GM19035 (cell line): ENCODE results near the gene MORN5.

Experiments used
- ATAC-seq: cut with Tn5 transposase; IDR thresholded peaks from one replicate; pipeline ENCODE4 v1.9.1; 2021; ENCODE audit not compliant: unreplicated experiment

The MORN5 gene

DNA sequence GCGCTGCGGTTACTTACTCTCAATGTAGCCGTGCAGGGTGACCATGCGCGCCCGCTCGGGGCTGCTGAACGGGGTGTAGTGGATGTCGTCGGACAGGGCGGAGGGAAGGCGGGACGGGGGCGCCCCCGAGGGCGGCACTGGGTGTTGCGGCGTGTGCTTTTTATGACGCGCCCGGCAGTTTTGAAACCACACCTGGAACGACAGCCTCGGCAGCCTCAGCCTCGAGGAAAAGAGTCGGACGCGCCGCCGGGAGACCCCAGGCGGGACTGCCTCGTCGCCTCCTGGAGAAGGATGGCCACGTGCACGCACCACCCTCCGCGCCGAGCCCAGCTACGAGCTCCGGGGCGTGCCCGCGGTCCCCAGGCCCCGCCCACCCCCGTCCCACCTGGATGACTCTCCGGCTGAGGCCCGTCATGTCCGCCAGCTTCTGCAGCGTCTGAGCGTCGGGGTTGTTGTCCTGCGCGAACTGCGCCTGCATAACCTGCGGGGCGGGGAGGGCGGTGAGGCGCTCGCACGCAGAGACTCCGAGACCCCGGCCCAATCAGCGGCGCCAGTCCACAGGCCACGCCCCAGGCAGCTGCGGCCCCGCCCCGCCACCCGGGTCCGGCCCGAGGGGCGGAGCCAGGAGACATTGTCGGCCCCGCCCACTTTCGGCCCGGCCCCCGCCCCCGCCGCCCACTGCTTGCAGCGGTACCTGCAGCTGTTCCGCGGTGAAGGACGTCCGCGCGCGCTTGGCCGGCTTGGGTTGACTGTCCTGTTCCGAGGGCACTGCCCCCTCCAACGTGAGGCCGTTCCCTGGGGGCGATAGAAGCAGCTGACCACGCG is 54.1 kb downstream of the MORN5 start:
- ATAC-seq, result peak; percentile 49

DNA sequence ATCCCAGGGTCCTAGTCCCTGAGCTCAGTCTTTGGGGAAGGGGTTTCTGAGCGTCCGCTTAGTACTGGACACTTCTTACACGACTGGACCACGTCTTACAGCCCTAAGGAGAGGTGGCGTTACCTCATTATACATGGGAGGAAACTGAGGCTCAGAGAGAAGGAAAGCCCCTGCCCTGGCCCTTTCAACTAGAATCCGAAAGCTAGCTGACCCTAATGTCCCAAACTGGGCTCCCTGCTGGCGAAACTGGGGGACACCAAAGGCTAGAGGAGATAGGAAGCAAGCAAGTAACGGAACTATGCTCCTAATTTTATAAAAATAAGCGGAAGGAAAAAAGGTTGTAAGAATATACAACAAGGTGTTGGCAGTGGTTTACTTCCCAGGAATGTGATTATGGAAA is 54.8 kb downstream of the MORN5 start:
- ATAC-seq, result no peak

DNA sequence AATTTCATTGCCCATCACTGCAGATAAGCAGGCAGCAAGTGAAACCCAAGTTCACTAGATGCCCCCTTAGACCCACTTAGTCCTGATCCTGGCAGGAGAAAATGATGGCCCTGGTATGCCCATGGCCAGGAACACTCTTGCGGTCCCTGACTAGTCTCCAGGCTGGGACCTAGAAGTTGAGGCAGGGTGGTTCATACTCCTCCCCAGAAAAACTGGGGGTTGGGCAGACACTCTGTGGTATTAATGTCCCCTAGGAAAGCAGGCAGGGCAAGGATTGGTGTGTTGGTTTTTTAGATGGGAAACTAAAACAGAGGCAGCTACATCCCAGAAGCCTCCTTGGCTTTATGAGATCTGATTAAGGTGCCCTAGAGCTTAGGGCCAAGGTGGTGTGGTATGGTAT is 56.0 kb downstream of the MORN5 start:
- ATAC-seq, result no peak

DNA sequence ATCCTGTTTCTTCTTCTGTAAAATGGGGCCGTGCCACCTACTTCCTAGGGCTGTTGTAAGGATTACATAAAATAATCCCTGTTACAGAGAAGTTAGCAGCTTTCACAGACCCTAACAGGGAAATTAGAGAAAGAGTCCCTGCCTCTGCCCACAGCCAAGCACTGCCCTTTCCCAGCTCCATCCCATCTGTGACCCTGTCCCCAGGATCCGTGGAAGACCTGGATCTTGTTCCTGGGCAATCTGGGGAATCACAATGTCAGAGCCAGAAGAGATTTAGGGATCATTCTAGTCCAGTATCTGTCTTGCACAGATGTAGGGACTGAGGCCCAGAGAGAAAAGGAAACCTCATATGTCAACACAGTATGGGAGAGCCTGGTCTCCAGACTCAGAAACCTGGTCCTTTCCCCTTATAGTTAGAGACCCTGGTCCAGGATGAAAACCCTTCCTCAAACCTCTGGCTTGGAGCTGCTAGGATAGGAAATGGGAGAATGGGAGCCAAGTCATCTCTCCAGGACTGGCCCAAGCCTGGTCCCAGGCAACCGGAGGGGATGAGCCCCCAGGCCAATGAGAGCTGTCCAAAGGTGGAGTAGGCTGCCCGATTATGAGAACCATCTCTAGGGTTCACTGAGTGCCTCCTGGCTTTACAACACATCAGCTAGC is 56.6 kb downstream of the MORN5 start:
- ATAC-seq, result no peak

DNA sequence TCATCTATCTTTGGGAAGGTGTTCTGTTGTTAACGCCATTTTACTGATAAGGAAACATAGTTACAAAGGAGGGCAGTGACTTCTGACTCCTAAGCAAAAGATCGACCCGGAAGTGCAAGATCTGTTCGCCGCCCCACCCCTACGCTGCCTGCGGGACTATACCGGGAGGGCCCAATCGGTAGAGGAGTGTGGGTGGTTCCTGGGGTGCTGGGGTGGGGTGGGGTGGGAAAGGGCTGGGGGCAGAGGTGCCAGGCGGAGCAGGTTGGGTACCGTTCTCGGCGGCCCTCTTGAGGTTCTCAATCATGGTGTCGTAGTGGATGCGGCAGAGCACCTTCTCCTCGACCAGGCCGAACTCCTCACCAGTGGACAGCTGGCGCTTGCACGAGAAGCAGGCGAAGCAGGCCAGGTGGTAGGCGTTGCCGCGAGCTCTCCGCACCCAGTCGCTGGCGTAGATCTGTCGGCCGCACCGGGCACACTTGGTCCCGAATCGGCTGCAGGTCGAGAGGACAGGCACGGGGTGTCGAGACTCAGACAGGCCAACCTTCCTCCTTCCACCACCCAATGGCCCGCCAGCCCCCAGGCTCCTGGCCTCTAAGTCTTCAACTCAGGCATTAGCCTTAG is 57.2 kb downstream of the MORN5 start:
- no peak for ATAC-seq

DNA sequence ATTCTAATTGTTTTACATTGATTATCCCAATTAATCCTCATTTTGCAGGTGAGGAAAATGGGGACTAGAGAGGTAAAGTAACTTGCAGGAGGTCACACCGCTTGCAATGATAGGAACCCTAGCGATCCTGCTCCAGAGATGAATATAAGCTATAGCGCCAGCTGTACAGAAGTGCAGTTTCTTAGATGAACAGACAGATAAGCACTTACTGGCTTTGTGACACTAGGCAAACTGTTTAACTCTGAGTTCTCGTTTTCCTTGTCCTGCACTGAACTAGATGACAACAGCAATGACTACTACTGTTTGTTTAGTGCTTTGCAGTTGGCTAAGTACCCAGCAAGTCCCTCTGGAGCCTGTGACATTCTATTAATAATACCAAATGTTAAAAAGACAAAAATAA is 57.9 kb downstream of the MORN5 start:
- no peak for ATAC-seq

DNA sequence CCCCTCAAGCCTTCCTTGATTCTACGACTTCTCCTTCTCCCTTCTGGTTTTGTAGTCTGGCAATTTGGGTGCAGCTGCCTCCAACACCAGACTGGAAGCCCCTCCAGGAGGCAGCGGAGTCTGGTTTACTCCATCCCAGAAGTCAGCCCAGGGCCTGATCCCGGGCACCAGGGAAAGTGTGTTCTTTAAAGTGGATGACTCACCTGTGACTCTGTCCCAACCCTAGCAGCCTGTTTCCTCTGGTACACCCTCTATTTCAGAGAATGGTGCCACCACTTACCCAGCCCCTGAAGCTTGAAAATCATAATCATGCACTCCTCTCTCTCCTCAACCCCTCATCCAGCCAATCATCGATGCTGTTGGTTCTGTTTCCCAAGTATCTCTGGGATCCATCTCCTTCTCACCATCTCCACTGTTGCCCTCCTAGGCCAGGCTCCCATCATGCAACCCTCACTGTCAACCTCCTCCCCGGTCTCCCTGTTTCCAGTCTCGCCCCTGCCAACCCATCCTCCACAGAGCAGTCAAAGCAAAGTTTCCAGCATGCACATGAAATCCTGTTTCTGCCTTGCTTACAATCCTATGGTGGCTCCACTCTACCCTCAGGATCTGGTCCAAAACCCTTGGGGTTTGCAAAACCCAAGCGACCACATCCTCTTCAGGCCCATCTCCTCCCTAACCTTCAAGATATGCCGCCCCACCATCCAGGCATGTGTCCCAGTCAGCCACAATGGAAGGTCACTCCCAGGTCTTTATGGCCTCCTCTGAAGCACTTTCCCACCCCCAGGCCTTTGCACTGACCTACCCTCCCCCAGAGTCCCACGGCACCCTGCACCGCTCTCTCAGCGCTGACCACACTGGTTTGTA is 58.6 kb downstream of the MORN5 start:
- no peak for ATAC-seq

DNA sequence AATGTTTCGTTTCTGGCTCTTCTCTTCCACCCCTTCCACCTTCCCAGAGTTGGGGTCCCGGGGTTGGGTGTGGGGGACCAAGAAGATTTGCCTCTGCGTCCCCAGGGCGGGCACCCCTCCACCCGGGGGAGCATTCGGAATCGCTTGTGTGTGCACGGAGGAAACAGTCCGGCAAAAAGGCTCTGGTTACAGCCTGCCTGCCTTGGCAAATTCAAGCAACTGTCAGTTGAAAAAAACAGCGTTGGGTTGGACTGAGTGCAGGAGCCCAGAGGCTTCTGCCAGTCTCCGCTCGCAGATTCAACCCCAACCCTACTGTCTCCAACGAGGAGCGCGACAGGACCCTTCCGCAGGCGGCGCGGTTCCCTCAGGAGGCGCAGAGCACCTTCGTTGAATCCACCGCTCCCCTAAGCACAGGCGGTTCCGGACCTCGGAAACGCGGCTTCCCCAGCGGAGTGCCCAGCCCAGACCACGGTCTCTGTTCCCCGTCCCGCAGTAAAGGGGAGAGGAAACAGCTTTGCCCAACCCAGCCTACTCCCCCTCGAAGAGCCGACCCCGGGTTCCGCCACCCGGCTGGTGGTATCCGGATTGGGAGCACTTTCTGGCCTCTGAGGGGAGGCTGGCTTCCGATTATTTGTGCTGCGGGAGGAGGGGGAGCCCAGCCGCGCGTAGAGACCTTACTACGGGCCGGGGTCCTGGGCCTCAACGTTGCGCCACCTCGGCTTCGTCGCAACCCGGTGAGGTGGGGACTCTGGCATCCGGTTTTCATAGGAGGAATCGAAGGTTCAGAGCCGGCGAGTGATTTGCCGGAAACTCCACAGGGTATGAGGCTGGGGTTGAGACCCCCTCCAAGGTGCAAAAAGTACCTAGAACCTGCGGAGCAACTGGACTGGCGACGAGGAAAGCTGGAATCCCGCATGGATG is 59.5 kb downstream of the MORN5 start:
- no peak for ATAC-seq

DNA sequence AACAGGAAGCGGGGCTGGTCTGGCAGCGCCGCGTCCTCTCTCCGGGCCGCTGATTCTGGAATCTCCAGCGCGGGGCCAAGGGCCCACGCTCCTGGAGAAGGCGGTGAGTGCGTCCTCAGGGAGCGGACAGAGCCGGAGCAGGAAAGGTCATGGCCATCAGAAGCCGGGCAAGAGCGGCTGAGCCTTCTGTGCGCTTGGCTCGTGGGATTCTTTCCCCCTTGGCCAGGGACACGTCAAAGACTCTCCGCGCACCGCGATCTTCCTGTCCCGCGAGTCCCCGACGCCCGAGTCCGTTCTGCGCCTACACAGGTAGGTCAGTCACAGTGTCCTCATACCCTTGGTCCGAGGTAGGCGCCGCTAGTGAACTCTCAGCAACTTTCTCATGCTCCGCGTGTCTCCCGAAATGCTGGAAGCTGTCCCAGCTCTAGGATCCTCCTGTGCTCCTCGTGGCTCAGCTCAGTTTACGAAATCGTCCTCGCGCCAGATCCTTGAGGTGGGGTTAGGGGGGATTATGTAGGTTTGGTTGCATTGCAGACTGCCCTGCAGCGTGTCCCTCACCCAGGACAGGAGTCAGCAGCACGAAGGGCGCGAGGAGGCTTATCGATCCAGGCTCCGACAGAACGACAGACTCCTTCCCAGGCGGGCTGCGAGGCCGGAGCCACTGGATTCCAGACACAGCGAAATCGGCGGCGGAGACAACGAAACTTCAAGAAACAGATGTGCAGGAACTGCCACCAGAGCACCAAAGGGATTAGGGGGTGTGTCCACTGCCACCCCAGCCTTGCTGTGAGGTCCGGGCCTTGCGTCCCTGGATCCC is 60.4 kb downstream of the MORN5 start:
- no peak for ATAC-seq

DNA sequence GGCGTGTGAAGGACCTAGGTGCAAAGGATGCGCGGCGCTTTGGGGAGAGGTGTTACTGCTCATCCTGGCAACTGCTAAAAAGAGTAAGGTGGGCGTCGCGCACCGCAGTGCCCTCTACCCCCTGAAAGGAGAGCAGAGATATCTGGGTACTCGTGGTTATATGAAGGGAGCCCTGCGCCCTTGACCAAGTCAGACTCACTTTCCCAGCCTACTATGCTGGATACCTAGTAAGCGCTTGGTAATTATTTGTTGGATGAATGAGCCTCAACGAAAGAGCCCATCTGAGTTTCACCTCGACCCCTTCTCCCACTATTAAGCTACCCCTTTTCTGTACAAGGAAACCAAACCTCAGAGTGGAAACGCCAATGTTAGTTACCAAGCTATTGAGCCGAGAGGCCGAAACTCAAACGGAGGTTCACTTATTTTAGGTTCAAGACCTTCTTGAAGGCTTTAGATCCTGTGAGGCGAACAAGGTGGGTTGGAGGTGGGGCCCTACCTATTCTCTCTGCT is 61.0 kb downstream of the MORN5 start:
- ATAC-seq, result no peak

DNA sequence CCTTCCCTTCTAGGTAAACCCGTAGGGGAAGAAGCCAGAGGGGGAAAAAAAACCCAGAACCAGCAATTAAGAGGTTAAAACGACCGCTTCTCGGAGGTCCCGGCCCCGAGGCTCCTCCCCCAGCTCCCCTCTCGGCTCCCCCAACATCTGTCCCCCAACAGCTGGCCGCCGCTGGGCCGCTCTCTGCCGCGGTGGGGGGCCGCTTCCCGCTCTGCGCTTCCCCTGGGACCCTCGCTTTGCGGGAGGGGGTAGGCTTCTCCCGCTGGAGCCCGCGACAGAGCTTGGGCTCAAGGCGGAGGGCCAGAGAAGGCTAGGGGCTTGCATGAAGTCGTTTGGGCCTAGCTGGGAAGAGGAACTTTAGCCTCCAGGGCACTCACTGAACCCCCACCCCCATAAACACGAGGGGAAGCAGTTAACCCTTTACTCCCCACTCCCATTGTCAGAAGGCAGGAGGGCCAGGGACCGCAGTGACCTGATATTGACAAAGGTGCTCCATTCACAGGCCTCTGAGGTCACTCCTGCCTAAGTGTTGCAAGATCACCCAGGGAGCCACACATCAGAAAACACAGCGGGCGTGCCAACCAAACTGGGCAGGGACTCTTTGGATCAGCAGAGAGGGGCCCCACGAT is 61.6 kb downstream of the MORN5 start:
- ATAC-seq, result no peak

DNA sequence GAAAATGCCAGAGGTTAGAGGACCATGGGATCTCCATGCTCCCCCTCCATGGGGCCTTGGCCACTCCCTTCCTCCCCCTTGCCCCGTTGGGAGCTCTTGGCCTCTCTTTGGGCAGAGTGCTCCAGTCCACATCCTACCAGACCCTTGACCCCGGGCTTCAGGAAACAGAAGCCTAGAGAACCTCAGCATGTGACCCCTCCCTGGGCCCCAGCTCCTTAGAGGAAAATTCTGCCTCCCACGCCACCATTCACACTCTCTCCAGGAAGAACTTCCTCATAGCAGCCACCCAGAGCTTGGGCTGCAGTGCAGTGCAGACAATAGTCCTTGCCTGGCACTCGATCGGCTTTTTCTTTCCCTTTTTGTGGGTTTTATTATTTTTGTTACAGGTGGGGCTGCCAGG is 63.1 kb downstream of the MORN5 start:
- ATAC-seq, result no peak

DNA sequence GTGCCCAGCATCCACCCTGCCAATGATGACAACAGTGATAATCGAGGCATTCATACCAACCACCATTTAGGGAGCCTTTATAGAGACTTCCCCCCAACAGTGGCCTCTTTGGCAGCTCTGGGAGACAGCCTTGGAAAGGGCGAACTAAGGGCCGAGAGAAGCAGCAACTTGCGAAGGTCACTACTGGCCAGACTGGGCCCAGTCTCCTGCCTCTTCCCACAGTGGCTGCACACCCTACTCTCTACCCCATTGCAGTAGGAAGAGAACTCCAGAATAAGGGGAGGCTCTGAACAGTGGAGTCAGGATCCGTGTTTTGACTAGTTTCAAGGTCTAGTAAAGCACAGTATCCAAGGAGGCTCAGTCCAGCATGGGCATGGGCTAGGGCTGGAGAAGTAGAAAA is 63.7 kb downstream of the MORN5 start:
- ATAC-seq, result no peak

DNA sequence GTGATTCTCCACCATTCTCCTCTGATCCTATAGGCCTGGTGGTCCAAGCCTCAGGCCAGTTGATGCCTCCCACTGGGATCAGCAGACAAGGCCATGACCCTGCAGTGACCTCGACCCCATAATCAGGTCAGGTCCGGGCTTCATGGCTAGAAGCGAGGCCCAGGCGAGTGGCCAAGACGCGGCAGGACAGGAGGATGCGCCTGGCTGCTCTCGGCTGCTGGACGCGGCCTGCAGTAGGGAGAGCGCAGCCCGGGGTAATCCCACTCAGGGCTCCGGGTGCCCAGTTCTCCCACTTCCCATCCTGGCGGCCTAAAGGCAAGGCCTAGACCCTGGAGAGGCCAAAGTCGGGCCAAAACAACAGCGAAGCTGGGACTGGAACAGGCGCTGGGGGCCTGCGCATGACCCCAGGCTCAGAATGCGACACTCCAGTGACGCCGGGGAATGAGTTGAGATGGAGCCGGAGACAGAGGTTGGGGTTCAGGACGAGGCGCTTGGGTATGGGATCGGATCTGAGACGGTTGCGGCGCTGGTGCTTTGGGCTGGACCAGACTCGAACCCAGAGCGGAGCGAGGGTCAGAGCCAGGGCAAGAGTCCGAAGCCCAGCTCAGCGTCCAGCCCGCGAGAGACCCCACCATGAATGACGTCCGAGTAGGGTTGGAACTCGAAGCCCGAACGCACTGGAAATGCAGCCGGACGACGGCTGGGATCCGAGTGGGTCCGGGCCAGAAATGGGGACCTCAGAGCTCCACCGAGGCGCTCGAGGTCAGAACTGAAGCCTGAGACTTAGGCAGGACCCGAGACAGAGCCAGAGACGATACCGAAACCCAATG is 65.8 kb downstream of the MORN5 start:
- no peak for ATAC-seq

DNA sequence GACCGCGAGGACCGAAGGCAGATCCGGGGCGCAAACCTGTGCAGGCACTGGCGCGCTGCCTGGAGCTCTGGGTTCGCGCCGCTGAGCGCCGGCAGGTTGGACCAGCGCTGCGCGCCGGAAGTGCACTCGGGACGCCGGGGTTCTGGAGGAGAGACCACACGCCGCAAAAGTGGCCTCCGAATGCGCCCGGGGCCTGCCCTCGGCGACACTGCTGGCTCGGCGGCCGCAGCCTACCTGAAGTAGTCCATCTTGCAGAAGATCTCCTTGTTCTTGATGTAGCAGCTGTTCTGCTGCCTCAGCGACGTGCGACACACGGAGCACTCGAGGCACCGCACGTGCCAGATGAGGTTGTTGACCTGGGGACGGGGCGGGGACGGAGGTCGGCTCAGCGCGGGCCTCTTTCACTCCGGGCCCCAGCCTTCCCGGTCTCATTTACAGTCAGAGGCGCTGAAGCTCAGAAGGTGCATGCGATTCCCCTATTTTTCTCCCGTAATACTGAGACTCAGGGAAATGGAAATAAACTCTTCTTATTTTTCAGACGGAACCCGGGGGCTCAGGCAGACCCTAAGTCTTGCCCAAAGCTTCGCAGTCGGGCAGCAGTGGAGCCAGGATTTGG is 66.5 kb downstream of the MORN5 start:
- no peak for ATAC-seq

DNA sequence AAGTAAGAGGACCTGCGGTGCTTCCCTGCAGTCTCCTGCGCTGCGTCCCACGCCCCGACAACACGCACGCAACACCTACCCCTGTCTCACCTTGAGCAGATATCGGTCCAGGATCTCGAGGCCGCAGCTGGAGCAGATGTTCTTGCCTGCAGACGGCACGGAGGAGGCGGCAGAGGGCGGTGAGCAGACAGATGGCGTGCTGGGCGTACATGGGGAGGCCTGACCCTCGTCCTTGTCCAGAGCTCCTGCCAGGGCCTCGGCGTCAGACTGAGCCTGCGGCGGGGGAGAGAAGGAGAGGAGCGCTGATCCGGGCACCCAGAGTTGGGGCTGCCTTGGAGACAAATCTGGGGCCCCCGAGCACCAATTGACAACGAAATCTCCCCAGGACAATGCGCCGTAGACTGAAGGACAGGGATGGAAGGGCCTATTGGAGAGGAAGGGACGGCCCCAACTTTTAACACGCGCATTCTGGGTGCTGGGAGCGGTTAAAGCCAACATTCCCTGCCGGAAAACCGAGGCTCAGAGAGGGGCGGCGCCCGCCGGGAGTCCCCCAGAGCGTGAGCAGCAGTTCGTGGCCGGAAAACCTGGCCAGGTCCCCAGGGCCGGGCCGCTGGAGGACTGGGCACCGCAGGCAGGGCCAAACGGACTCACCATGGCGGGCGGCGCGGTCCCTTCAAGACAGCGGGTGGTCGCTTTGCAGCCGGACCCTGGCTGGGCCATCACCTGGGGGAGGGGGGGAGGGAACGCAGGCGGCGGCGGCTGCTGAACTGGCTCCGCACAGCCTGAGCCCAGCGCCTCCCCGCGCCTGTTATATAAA is 67.3 kb downstream of the MORN5 start:
- no peak for ATAC-seq

DNA sequence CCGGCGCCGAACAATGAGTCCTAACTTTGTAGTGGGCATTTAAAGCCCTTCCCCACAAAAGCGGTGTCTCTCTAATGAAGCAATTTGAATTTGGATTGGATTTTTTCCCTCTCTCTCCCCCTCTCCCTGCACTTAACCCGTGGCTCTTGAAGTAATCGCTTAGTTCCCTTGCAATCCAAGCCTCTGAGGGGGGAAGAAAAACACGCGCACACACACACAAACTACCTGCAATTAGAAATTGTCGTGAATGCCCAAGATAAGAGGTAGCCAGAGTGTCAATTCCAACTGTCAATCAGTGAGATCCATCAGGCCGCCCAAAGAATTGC is 67.8 kb downstream of the MORN5 start:
- no peak for ATAC-seq
